Mesenteric fat pad (tissue), 1 donor: Measurements from ENCODE around the gene EPHB2. TPM values are rescaled to one million over a fixed set of nuclear protein-coding genes. Genes with fewer than 3 reads are reported as not detected.
"Not testable (repeated sequence)": the region's sequence is repeated elsewhere in the genome, so short reads cannot be mapped to it uniquely, and the experiment has no call there.

Source experiments
- DNase-seq: peaks from one replicate; pipeline ENCODE4 v3.0.0-alpha.2; 2020; ENCODE audit warnings: low spot score
- long read RNA-seq: library from polyadenylated mRNA; unstranded; transcript quantifications from one replicate; pipeline ENCODE4 v2.0.0, GENCODE V29; 2020
- total RNA-seq: library from RNA; stranded (reverse); fragmentation: NEBNext Ultra II Directional; extraction: Animal tissue kit (Norgen Biotek cat#: 25700); gene quantifications from one replicate; pipeline ENCODE4 v1.2.1, GENCODE V29; 2021
- donor health status: DM: yes; HTN: yes; CAD: no.

Gene EPHB2
- total RNA-seq: 5.7 TPM
- long read RNA-seq, partial matches to known transcripts: 1 of 3 reads
- long read RNA-seq, other reads (novel, unspliced or antisense): 2 of 3 reads

- DNase-seq: no peak
Observed at GRCh38 chr1:22710701-22711049, at the start of gene EPHB2. Gene EPHB2 (plus strand): TSS chr1:22710839. CDS start chr1:22710983, 144 bp downstream.

GRCh38 chr1:22661880-22662279 lies 48.8 kb upstream of the EPHB2 start:
- DNase-seq: no peak

GRCh38 chr1:22662318-22662717 lies 48.3 kb upstream of the EPHB2 start:
- no peak for DNase-seq

GRCh38 chr1:22662986-22663408 lies 47.6 kb upstream of the EPHB2 start:
- DNase-seq: no peak

- DNase-seq: no peak
Observed at GRCh38 chr1:22665752-22666151, 44.9 kb upstream of the EPHB2 start.

GRCh38 chr1:22666412-22666811 lies 44.2 kb upstream of the EPHB2 start:
- no peak for DNase-seq

GRCh38 chr1:22668840-22669239 lies 41.8 kb upstream of the EPHB2 start:
- not testable (repeated sequence) for DNase-seq

- no peak for DNase-seq
Observed at GRCh38 chr1:22670352-22670975, 40.2 kb upstream of the EPHB2 start.

GRCh38 chr1:22671999-22672398 lies 38.6 kb upstream of the EPHB2 start:
- no peak for DNase-seq

GRCh38 chr1:22673486-22674409 lies 36.9 kb upstream of the EPHB2 start:
- no peak for DNase-seq

GRCh38 chr1:22674410-22674749 lies 36.3 kb upstream of the EPHB2 start:
- DNase-seq: no peak

GRCh38 chr1:22676151-22676550 lies 34.5 kb upstream of the EPHB2 start:
- not testable (repeated sequence) for DNase-seq

- DNase-seq: no peak
Observed at GRCh38 chr1:22676916-22677583, 33.6 kb upstream of the EPHB2 start.

GRCh38 chr1:22677931-22678896 lies 32.4 kb upstream of the EPHB2 start:
- no peak for DNase-seq

GRCh38 chr1:22680726-22681125 lies 29.9 kb upstream of the EPHB2 start:
- DNase-seq: no peak

GRCh38 chr1:22681556-22682276 lies 28.9 kb upstream of the EPHB2 start:
- DNase-seq: no peak

GRCh38 chr1:22683547-22683946 lies 27.1 kb upstream of the EPHB2 start:
- DNase-seq: no peak

- no peak for DNase-seq
Observed at GRCh38 chr1:22685591-22686059, 25.0 kb upstream of the EPHB2 start.

- DNase-seq: no peak
Observed at GRCh38 chr1:22687191-22687590, 23.4 kb upstream of the EPHB2 start.

GRCh38 chr1:22688466-22688865 lies 22.2 kb upstream of the EPHB2 start:
- no peak for DNase-seq
